ENCODE measurements around the gene ERC1.

GRCh38 chr12:1034751-1035457, 43.9 kb downstream of the ERC1 start:
- TF ChIP-seq CTCF (IDR thresholded peaks at IDR 0.05) (no peak), POLR2AphosphoS5 (IDR thresholded peaks at IDR 0.05; ENCODE audit: insufficient read depth in 1 of 2, low read depth in 1 of 2) (no peak), POLR2A (IDR thresholded peaks at IDR 0.05) (no peak)

All from vagina (tissue), 2 donors.